ENCODE results near the gene RCE1.

RCE1 gene

DNA sequence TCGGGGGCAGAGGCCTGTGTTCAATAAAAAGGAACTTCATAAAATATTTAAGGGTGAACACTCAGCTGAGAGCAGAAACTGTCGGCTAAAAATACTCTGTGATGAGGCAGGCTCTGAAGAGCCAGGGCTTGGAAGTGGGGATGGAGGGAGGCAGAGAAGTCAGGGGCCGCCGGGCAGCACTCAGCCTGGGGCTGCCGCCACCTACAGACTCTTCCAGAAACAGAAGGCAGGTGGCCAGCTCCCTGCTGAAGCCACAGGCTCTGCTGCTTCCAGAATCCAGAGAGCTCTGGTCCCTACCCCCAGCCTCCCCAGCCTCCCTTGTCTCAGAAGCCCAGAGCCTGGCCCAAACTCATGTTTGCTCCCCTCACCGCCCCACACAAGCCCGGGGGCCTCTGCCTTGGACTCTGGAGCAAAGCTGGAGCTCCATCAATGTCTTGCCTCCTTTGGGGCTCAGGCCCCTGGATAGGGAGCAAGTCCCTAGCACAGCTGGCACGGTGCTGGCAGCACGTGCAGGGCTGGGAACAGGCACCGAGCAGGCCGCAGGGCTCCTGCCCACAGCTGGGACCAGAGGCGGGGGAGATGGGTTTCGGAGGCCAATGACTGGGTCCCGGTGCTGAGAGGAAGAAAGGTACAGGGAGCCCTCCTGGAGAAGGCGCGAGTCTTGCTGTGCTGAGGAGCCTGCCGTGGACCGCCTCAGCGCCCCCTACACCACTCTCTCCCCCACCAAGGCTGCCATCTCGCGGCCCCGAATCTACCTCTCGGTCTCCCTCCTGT lies 21.9 kb downstream of the RCE1 start:
- Histone ChIP-seq H3K36me3 (ENCODE audit: control insufficient read depth in 2 of 2, insufficient read depth in 2 of 2, low read length in 2 of 2) (peaks cover 0 to 2% of the 10 kb centered on the region in 2 donors), H3K4me3 (ENCODE audit: low read length in 2 of 2) (no peak overlapping the region), H3K27me3 (ENCODE audit: control insufficient read depth in 1 of 2, insufficient read depth in 2 of 2, low read length in 2 of 2) (no peaks in the 10 kb centered on the region), H3K4me1 (ENCODE audit: control insufficient read depth, insufficient read depth, low read length) (no peaks in the 10 kb centered on the region), H3K27ac (ENCODE audit: low read length) (no peak overlapping the region), H3K9me3 (ENCODE audit: control insufficient read depth in 2 of 2, low read length in 2 of 2) (no peaks in the 10 kb centered on the region), H3K9ac (ENCODE audit: low read length in 2 of 2) (no peak overlapping the region)

DNA sequence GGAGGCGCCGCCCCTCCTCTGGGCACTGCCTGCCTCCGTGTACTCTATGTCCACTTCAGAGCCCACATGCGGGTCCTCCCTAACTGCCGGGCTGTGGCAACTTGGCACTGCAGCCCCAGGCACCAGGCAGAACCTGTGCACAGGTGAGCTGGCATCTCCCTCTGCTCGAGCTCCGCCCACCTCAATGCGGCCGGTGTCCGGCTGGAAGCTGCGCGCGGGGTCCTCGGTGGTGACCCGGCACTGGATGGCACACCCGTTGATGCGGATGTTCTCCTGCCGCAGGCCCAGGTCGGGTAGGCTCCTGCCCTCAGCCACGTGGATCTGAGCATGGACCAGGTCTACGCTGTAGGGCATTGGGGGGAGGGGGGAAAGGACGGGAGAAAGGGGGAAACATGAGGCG lies 22.8 kb downstream of the RCE1 start:
- H3K27me3 ChIP-seq (ENCODE audit: control insufficient read depth in 1 of 2, insufficient read depth in 2 of 2, low read length in 2 of 2): no peaks in the 10 kb centered on the region
- H3K27ac ChIP-seq (ENCODE audit: low read length): no peak overlapping the region
- H3K4me1 ChIP-seq (ENCODE audit: control insufficient read depth, insufficient read depth, low read length): no peaks in the 10 kb centered on the region
- H3K36me3 ChIP-seq (ENCODE audit: control insufficient read depth in 2 of 2, insufficient read depth in 2 of 2, low read length in 2 of 2): peaks cover 0 to 2% of the 10 kb centered on the region in 2 donors
- H3K9ac ChIP-seq (ENCODE audit: low read length in 2 of 2): no peak overlapping the region
- no peaks in the 10 kb centered on the region for H3K9me3 ChIP-seq (ENCODE audit: control insufficient read depth in 2 of 2, low read length in 2 of 2)
- no peak overlapping the region for H3K4me3 ChIP-seq (ENCODE audit: low read length in 2 of 2)

DNA sequence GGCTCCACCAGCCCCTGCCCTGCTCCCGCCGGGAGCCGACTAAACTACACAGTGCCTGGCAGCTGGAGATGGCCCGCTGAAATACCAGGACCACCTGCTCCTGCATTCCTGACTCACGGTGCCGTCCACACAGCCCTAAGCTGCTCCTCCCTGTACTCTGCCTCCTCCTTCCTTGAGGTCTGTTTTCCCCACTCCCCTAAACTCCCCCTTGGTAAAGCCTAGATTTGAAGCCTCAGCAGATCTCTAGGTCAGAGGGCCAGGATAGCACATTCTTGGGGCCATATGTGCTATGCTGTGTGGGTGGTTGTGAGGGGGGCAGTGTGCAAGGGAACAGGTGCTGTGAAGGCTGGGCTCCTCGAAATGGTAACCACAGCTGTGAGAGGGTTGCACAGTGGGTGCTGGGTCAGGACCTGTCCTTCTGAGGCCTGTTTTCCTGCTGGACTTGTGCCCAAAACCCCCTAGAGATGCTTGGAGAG lies 23.3 kb downstream of the RCE1 start:
- Histone ChIP-seq H3K4me1 (ENCODE audit: control insufficient read depth, insufficient read depth, low read length) (no peaks in the 10 kb centered on the region), H3K9me3 (ENCODE audit: control insufficient read depth in 2 of 2, low read length in 2 of 2) (no peaks in the 10 kb centered on the region), H3K27ac (ENCODE audit: low read length) (no peak overlapping the region), H3K9ac (ENCODE audit: low read length in 2 of 2) (no peak overlapping the region), H3K4me3 (ENCODE audit: low read length in 2 of 2) (no peak overlapping the region), H3K36me3 (ENCODE audit: control insufficient read depth in 2 of 2, insufficient read depth in 2 of 2, low read length in 2 of 2) (peaks cover 0 to 2% of the 10 kb centered on the region in 2 donors), H3K27me3 (ENCODE audit: control insufficient read depth in 1 of 2, insufficient read depth in 2 of 2, low read length in 2 of 2) (no peaks in the 10 kb centered on the region)

DNA sequence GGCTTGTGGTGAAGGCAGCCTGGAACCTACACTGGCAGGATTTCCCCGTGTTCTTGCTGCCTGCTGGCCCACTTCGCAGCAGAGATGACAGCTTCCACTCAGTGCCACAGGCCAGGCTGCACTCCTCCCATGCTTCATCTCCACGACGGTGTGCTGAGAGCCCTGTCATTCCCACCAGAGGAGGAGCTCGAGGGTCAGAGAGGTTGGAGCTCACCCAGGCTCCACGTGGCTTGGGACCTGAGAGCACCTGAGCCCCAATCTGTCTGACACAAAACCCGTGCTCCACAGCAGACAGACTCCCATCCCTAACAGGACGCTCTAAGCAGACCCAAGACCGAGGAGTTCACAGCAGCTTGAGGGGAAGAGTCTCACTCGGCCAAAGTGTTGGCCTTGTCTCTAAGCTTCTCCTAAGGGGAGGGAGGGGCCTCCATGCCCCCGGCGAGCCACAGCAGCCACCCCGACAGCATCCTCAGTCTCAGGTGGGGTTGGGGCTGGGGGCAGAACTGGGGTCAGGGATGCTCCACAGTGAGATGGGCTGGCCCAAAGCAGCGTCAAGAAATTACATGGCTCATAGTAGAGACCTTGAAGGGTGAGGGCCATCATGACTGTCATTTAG lies 24.3 kb downstream of the RCE1 start:
- H3K27ac ChIP-seq (ENCODE audit: low read length): no peak overlapping the region
- H3K27me3 ChIP-seq (ENCODE audit: control insufficient read depth in 1 of 2, insufficient read depth in 2 of 2, low read length in 2 of 2): no peaks in the 10 kb centered on the region
- no peak overlapping the region for H3K4me3 ChIP-seq (ENCODE audit: low read length in 2 of 2)
- no peaks in the 10 kb centered on the region for H3K4me1 ChIP-seq (ENCODE audit: control insufficient read depth, insufficient read depth, low read length)
- no peaks in the 10 kb centered on the region for H3K9me3 ChIP-seq (ENCODE audit: control insufficient read depth in 2 of 2, low read length in 2 of 2)
- H3K9ac ChIP-seq (ENCODE audit: low read length in 2 of 2): no peak overlapping the region
- H3K36me3 ChIP-seq (ENCODE audit: control insufficient read depth in 2 of 2, insufficient read depth in 2 of 2, low read length in 2 of 2): peaks cover 0 to 2% of the 10 kb centered on the region in 2 donors

DNA sequence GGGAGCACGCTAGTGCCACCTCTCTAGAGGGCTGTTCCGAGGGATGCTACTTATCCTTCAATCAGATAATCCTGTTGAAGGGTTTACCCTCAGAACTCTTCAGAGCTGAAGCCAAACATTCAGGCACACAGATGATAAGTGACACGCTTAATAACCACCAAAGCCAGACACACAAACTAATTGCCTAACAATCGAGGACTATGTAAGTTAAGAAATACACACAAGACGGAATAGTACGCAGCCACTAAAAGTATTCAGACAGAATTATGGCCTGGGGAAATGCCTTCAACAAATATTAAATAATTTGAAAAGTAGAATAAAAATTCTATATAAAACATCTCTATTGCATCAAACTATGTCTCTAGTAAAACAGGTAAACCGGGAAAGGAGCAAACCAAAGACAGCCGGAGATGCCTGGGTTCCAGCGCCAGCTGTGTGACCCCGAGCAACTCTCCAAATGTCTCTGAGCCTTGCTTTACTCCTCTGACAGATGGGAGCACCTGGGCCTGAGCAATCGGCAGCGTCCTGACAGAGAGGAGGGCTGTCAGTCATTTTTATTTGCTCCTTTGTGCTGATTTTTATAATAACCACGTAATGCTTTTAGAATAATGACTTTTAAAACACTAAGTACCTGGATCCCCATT lies 25.0 kb downstream of the RCE1 start:
- H3K27ac ChIP-seq (ENCODE audit: low read length): no peak overlapping the region
- no peaks in the 10 kb centered on the region for H3K27me3 ChIP-seq (ENCODE audit: control insufficient read depth in 1 of 2, insufficient read depth in 2 of 2, low read length in 2 of 2)
- H3K9ac ChIP-seq (ENCODE audit: low read length in 2 of 2): no peak overlapping the region
- H3K4me3 ChIP-seq (ENCODE audit: low read length in 2 of 2): no peak overlapping the region
- no peaks in the 10 kb centered on the region for H3K9me3 ChIP-seq (ENCODE audit: control insufficient read depth in 2 of 2, low read length in 2 of 2)
- no peaks in the 10 kb centered on the region for H3K4me1 ChIP-seq (ENCODE audit: control insufficient read depth, insufficient read depth, low read length)
- H3K36me3 ChIP-seq (ENCODE audit: control insufficient read depth in 2 of 2, insufficient read depth in 2 of 2, low read length in 2 of 2): peaks cover 0 to 2% of the 10 kb centered on the region in 2 donors

DNA sequence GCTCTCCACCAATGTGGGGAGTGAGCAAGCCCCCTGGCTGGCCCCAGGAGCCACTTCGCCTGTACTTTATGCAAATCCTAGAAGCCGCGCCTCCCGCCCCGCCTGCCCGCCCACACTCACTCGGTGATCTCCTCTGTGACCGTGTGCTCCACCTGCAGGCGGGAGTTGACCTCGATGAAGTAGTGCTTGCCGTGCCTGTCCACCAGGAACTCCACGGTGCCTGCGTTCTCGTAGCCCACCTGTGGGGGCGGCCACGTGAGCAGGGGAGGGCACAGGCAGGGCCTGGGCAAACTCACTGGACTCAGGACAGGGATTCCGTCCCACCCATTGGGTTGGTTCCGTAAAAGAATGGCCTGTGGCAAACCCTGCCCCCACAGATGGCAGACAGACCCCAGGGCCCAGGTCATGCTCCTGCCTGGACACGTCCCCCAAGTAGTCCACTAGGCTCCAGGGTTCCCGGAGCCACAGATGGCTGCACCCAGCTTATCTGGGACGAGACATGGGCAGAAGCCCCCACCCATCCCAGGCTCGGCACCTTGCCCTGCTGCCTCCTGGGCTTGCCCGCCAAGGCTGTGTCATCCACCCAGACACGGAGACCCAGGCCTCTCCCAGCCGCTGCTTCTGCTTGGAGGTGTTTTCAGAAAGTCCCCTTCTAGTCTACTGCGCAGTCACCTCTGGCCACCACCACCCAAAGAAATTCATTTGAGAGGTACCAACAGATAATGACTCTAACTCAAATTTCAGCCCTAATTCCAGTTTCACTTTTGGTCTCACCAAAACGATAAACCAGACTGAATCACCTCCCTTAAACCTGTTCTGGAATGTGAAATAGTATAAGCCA lies 25.7 kb downstream of the RCE1 start:
- H3K4me1 ChIP-seq (ENCODE audit: control insufficient read depth, insufficient read depth, low read length): no peaks in the 10 kb centered on the region
- no peak overlapping the region for H3K9ac ChIP-seq (ENCODE audit: low read length in 2 of 2)
- no peak overlapping the region for H3K4me3 ChIP-seq (ENCODE audit: low read length in 2 of 2)
- H3K27me3 ChIP-seq (ENCODE audit: control insufficient read depth in 1 of 2, insufficient read depth in 2 of 2, low read length in 2 of 2): no peaks in the 10 kb centered on the region
- no peaks in the 10 kb centered on the region for H3K9me3 ChIP-seq (ENCODE audit: control insufficient read depth in 2 of 2, low read length in 2 of 2)
- H3K27ac ChIP-seq (ENCODE audit: low read length): no peak overlapping the region
- peaks cover 0 to 2% of the 10 kb centered on the region in 2 donors for H3K36me3 ChIP-seq (ENCODE audit: control insufficient read depth in 2 of 2, insufficient read depth in 2 of 2, low read length in 2 of 2)

DNA sequence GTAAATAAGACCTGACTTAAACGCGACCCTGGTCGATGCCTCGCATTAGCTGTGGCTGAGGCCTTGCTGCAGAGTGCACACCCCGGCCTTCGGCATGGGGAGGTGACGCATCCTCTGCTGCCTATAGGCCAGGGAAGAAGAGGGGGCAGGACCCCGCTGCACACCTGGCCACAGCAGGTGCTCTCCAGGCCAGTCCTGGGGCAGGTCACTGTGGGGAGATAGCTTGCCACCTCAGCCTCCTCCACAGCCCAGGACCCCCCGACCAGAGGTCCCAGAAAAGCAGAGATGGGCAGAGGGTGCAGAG lies 26.3 kb downstream of the RCE1 start:
- Histone ChIP-seq H3K9ac (ENCODE audit: low read length in 2 of 2) (no peak overlapping the region), H3K27ac (ENCODE audit: low read length) (no peak overlapping the region), H3K4me3 (ENCODE audit: low read length in 2 of 2) (no peak overlapping the region), H3K27me3 (ENCODE audit: control insufficient read depth in 1 of 2, insufficient read depth in 2 of 2, low read length in 2 of 2) (no peaks in the 10 kb centered on the region), H3K9me3 (ENCODE audit: control insufficient read depth in 2 of 2, low read length in 2 of 2) (no peaks in the 10 kb centered on the region), H3K36me3 (ENCODE audit: control insufficient read depth in 2 of 2, insufficient read depth in 2 of 2, low read length in 2 of 2) (peaks cover 0 to 2% of the 10 kb centered on the region in 2 donors), H3K4me1 (ENCODE audit: control insufficient read depth, insufficient read depth, low read length) (no peaks in the 10 kb centered on the region)

DNA sequence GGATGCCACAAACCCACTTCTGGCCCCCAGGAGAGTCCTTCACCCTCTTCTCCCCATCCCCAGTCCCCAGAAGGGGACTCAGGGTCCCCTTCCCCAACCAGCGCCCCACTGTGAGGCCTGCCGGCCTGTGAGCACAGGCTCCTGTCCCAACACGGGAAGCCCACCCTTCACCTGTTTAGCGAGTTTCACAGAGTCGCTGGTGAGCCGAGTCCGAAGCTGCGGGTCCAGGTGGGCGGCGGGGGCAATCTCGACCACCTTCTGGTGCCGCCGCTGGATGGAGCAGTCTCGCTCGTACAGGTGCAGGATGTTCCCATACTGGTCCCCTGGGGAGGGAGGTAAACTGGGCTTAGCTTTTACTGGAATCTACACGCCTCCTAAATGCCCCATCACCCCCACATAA lies 26.9 kb downstream of the RCE1 start:
- H3K36me3 ChIP-seq (ENCODE audit: control insufficient read depth in 2 of 2, insufficient read depth in 2 of 2, low read length in 2 of 2): peaks cover 0 to 2% of the 10 kb centered on the region in 2 donors
- no peak overlapping the region for H3K27ac ChIP-seq (ENCODE audit: low read length)
- no peak overlapping the region for H3K9ac ChIP-seq (ENCODE audit: low read length in 2 of 2)
- no peaks in the 10 kb centered on the region for H3K9me3 ChIP-seq (ENCODE audit: control insufficient read depth in 2 of 2, low read length in 2 of 2)
- no peaks in the 10 kb centered on the region for H3K27me3 ChIP-seq (ENCODE audit: control insufficient read depth in 1 of 2, insufficient read depth in 2 of 2, low read length in 2 of 2)
- no peak overlapping the region for H3K4me3 ChIP-seq (ENCODE audit: low read length in 2 of 2)
- no peaks in the 10 kb centered on the region for H3K4me1 ChIP-seq (ENCODE audit: control insufficient read depth, insufficient read depth, low read length)

DNA sequence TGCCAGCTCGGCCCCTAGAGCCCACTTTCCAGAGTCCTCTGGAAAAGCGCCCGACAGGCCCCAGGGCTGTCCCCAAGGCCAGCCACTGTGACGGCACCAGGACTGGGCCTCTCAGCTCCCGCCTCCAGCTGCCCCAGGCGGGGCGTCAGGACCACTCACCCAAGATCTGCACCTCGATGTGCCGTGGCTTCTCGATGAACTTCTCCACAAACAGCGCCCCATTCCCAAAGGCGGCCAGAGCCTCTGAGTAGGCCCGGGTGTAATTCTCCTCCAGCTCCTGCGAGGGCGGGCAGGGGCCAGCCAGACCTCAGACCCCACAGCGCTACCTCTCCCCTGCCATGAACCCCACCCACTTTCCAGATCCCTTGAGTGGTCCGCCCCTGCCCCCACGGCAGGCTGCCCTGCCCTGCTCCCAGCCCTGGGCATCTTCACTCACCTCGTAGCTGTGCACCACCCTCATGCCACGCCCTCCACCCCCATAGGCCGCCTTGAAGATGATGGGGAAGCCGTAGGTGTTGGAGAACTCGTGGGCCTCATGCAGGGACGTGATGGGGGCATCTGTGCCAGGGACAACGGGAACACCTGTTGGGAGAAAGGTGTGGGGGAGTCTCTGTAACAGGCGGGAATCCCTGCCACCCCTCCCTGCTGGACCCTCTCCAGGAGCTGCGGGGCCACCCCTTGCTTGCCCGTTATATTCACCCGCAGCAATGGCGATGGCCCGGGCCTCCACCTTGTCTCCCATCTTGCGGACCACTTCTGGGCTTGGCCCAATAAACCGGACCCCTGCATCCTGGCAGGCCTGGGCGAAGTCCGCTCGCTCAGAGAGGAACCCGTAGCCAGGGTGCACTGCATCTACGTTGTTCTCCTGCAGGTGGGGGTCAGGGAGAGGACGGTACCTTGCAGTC lies 27.6 kb downstream of the RCE1 start:
- Histone ChIP-seq H3K4me1 (ENCODE audit: control insufficient read depth, insufficient read depth, low read length) (no peaks in the 10 kb centered on the region), H3K36me3 (ENCODE audit: control insufficient read depth in 2 of 2, insufficient read depth in 2 of 2, low read length in 2 of 2) (peaks cover 0 to 2% of the 10 kb centered on the region in 2 donors), H3K27ac (ENCODE audit: low read length) (no peak overlapping the region), H3K9ac (ENCODE audit: low read length in 2 of 2) (no peak overlapping the region), H3K9me3 (ENCODE audit: control insufficient read depth in 2 of 2, low read length in 2 of 2) (no peaks in the 10 kb centered on the region), H3K4me3 (ENCODE audit: low read length in 2 of 2) (no peak overlapping the region), H3K27me3 (ENCODE audit: control insufficient read depth in 1 of 2, insufficient read depth in 2 of 2, low read length in 2 of 2) (no peaks in the 10 kb centered on the region)

DNA sequence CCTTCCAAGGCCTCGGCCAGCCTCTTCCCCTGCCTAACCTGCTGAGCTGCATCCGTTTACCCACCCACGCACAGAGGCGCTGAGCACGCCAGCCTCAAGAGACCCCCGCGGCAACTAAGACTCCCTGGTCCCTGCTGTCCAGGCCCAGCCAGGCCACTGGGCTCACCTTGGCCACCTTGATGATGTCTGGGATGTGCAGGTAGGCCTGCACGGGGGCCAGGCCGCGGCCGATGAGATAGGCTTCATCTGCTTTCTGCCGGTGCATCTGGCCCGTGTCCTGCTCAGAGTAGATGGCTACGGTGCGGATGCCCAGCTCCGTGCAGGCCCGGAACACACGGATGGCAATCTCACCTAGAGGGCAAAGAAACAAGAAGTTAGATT lies 28.3 kb downstream of the RCE1 start:
- no peaks in the 10 kb centered on the region for H3K4me1 ChIP-seq (ENCODE audit: control insufficient read depth, insufficient read depth, low read length)
- H3K4me3 ChIP-seq (ENCODE audit: low read length in 2 of 2): no peak overlapping the region
- H3K27me3 ChIP-seq (ENCODE audit: control insufficient read depth in 1 of 2, insufficient read depth in 2 of 2, low read length in 2 of 2): no peaks in the 10 kb centered on the region
- H3K9me3 ChIP-seq (ENCODE audit: control insufficient read depth in 2 of 2, low read length in 2 of 2): no peaks in the 10 kb centered on the region
- H3K36me3 ChIP-seq (ENCODE audit: control insufficient read depth in 2 of 2, insufficient read depth in 2 of 2, low read length in 2 of 2): peaks cover 0 to 2% of the 10 kb centered on the region in 2 donors
- H3K9ac ChIP-seq (ENCODE audit: low read length in 2 of 2): no peak overlapping the region
- H3K27ac ChIP-seq (ENCODE audit: low read length): no peak overlapping the region

All from stomach smooth muscle (tissue), 2 donors.